ENCODE results near the gene TTC3. TPM values are rescaled to one million over a fixed set of nuclear protein-coding genes. Genes with fewer than 3 reads are reported as not detected.

TTC3 gene
- total RNA-seq, 1 donor from 2014 or later = 93.0 TPM

- H3K9me3 ChIP-seq = no peaks in the 10 kb centered on the region
- no peak overlapping the region for H3K27ac ChIP-seq
- H3K36me3 ChIP-seq = peaks cover 95% of the 10 kb centered on the region
- no peaks in the 10 kb centered on the region for H3K27me3 ChIP-seq (ENCODE audit: low read depth)
- no peak for DNase-seq
- H3K4me3 ChIP-seq = no peak overlapping the region
- intact Hi-C loops (cut with DNase I) = no loop called here
- ATAC-seq = no peak
- H3K4me1 ChIP-seq = no peaks in the 10 kb centered on the region
- TF ChIP-seq, protein P1, sequence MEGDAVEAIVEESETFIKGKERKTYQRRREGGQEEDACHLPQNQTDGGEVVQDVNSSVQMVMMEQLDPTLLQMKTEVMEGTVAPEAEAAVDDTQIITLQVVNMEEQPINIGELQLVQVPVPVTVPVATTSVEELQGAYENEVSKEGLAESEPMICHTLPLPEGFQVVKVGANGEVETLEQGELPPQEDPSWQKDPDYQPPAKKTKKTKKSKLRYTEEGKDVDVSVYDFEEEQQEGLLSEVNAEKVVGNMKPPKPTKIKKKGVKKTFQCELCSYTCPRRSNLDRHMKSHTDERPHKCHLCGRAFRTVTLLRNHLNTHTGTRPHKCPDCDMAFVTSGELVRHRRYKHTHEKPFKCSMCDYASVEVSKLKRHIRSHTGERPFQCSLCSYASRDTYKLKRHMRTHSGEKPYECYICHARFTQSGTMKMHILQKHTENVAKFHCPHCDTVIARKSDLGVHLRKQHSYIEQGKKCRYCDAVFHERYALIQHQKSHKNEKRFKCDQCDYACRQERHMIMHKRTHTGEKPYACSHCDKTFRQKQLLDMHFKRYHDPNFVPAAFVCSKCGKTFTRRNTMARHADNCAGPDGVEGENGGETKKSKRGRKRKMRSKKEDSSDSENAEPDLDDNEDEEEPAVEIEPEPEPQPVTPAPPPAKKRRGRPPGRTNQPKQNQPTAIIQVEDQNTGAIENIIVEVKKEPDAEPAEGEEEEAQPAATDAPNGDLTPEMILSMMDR (IDR thresholded peaks at IDR 0.05) = no peak
Measured at GRCh38 chr21:37193006-37193405, 120.0 kb downstream of the TTC3 start.

DNA sequence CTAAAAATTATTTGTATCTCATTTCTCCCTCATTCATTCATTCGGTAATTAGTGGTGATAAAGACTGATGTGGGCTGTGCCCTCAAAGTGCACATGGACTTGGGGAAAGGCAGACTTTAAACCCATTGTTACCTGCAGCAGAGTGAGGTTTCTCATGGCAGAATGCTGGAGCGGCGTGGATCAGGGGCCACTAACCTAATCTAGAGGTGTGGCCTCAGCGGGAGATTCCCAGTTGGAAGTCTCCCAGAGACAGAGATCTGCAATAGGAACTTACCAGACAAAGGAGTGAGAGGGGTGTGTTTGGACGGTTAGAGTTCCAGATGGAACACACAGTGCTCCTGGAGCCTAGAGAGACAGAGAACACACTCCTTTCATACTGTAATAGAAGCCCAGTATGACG, 120.6 kb downstream of the TTC3 start:
- Histone ChIP-seq H3K4me1 (no peaks in the 10 kb centered on the region), H3K27me3 (ENCODE audit: low read depth) (no peaks in the 10 kb centered on the region), H3K27ac (no peak overlapping the region), H3K9me3 (no peaks in the 10 kb centered on the region), H3K36me3 (peaks cover 93% of the 10 kb centered on the region), H3K4me3 (no peak overlapping the region)
- TF ChIP-seq, protein P1 (IDR thresholded peaks at IDR 0.05) = no peak
- intact Hi-C loops (cut with DNase I) = no loop called here
- ATAC-seq (no peak), DNase-seq (no peak)

- H3K4me1 ChIP-seq = no peaks in the 10 kb centered on the region
- intact Hi-C loops (cut with DNase I) = no loop called here
- no peak overlapping the region for H3K27ac ChIP-seq
- H3K9me3 ChIP-seq = no peaks in the 10 kb centered on the region
- H3K4me3 ChIP-seq = no peak overlapping the region
- H3K27me3 ChIP-seq (ENCODE audit: low read depth) = no peaks in the 10 kb centered on the region
- TF ChIP-seq, protein P1 (IDR thresholded peaks at IDR 0.05) = no peak
- DNase-seq (no peak), ATAC-seq (no peak)
- H3K36me3 ChIP-seq = peaks cover 93% of the 10 kb centered on the region
Measured at GRCh38 chr21:37195059-37195458, 122.0 kb downstream of the TTC3 start.

GRCh38 chr21:37195610-37196009, 122.6 kb downstream of the TTC3 start:
- no peak overlapping the region for H3K27ac ChIP-seq
- no peaks in the 10 kb centered on the region for H3K9me3 ChIP-seq
- no peak for ATAC-seq
- no peak overlapping the region for H3K4me3 ChIP-seq
- peaks cover 93% of the 10 kb centered on the region for H3K36me3 ChIP-seq
- intact Hi-C loops (cut with DNase I) = no loop called here
- H3K27me3 ChIP-seq (ENCODE audit: low read depth) = no peaks in the 10 kb centered on the region
- no peak for DNase-seq
- H3K4me1 ChIP-seq = no peaks in the 10 kb centered on the region
- TF ChIP-seq, protein P1 (IDR thresholded peaks at IDR 0.05) = no peak

- ATAC-seq (no peak), DNase-seq (no peak)
- H3K4me1 ChIP-seq = no peaks in the 10 kb centered on the region
- H3K4me3 ChIP-seq = no peak overlapping the region
- intact Hi-C loops (cut with DNase I) = no loop called here
- H3K27ac ChIP-seq = no peak overlapping the region
- TF ChIP-seq, protein P1 (IDR thresholded peaks at IDR 0.05) = no peak
- no peaks in the 10 kb centered on the region for H3K9me3 ChIP-seq
- H3K36me3 ChIP-seq = peaks cover 93% of the 10 kb centered on the region
- no peaks in the 10 kb centered on the region for H3K27me3 ChIP-seq (ENCODE audit: low read depth)
Measured at GRCh38 chr21:37196847-37197246, 123.8 kb downstream of the TTC3 start.

- peaks cover 94% of the 10 kb centered on the region for H3K36me3 ChIP-seq
- H3K9me3 ChIP-seq = no peaks in the 10 kb centered on the region
- TF ChIP-seq, protein P1 (IDR thresholded peaks at IDR 0.05) = no peak
- intact Hi-C loops (cut with DNase I) = no loop called here
- no peaks in the 10 kb centered on the region for H3K27me3 ChIP-seq (ENCODE audit: low read depth)
- ATAC-seq (no peak), DNase-seq (no peak)
- H3K4me1 ChIP-seq = no peaks in the 10 kb centered on the region
- no peak overlapping the region for H3K27ac ChIP-seq
- H3K4me3 ChIP-seq = no peak overlapping the region
Measured at GRCh38 chr21:37197746-37198145, 124.7 kb downstream of the TTC3 start.
